A549 (cell line): ENCODE results near the gene FAM219A.

Experiments
- CHD2 ChIP-seq: fragments of 150-350 bp; IDR thresholded peaks from 2 replicates; pipeline ENCODE4 v1.6.1; 2014; ENCODE audit warnings: low read length; ENCODE audit not compliant: partially characterized antibody
- FOSL2 ChIP-seq, 2 experiments: fragments of 450-650 bp in 1 of 2; fragments of >200 bp in 1 of 2; sonication (Bioruptor Twin) in 1 of 2; formaldehyde crosslinking; IDR thresholded peaks; 2 replicates each; pipeline versions ENCODE4 v1.5.0 to v1.6.1; 2016 to 2020; ENCODE audit warnings: mild to moderate bottlenecking in 1 of 2, moderate library complexity in 1 of 2
- HOXA7 ChIP-seq: fragments of 250-450 bp; sonication (Bioruptor Pico); IDR thresholded peaks from 2 replicates; pipeline ENCODE4 v1.5.0; 2020; ENCODE audit warnings: mild to moderate bottlenecking, moderate library complexity
- KDM1A ChIP-seq: fragments of 200-600 bp; sonication (generic); IDR thresholded peaks from 2 replicates; pipeline ENCODE4 v1.6.1; 2016; ENCODE audit warnings: low read depth, mild to moderate bottlenecking
- MYC ChIP-seq: IDR thresholded peaks from 2 replicates; pipeline ENCODE4 v1.6.1; 2012; ENCODE audit warnings: mild to moderate bottlenecking, inconsistent platforms, low read length, improper control_type of control experiment, borderline replicate concordance
- NR3C1 ChIP-seq: fragments of >200 bp; sonication (Bioruptor Twin); formaldehyde crosslinking; IDR thresholded peaks from 3 replicates; pipeline ENCODE4 v1.6.1; 2017
- POLR2A ChIP-seq: IDR thresholded peaks from 2 replicates; pipeline ENCODE4 v1.6.1; 2012; ENCODE audit warnings: mild to moderate bottlenecking, low read length
- POLR2AphosphoS2 ChIP-seq: conservative IDR thresholded peaks from 2 replicates; pipeline ENCODE4 v1.6.1; 2012; ENCODE audit warnings: low read length, improper control_type of control experiment, inconsistent platforms
- RARB ChIP-seq: fragments of 250-450 bp; sonication (Bioruptor Pico); IDR thresholded peaks from 2 replicates; pipeline ENCODE4 v1.8.0; 2021; ENCODE audit warnings: mild to moderate bottlenecking, moderate library complexity
- ZC3H11A ChIP-seq: fragments of 450-650 bp; IDR thresholded peaks from 2 replicates; pipeline ENCODE4 v1.6.1; 2014; ENCODE audit warnings: antibody characterized with exemption, mild to moderate bottlenecking
- TF ChIP-seq, protein P1 (sequence below): IDR thresholded peaks from 2 replicates; pipeline ENCODE4 v1.6.1; 2012
- TF ChIP-seq, protein P2 (sequence below): fragments of >200 bp; sonication (Bioruptor Twin); formaldehyde crosslinking; IDR thresholded peaks from 3 replicates; pipeline ENCODE4 v1.5.1; 2016
- TF ChIP-seq, protein P3 (sequence below): fragments of 250-450 bp; sonication (Bioruptor Pico); IDR thresholded peaks from 2 replicates; pipeline ENCODE4 v1.5.0; 2020; ENCODE audit warnings: low read depth, mild to moderate bottlenecking, moderate library complexity
- TF ChIP-seq, protein P4 (sequence below): IDR thresholded peaks from 2 replicates; pipeline ENCODE4 v1.6.1; 2012

DNA sequence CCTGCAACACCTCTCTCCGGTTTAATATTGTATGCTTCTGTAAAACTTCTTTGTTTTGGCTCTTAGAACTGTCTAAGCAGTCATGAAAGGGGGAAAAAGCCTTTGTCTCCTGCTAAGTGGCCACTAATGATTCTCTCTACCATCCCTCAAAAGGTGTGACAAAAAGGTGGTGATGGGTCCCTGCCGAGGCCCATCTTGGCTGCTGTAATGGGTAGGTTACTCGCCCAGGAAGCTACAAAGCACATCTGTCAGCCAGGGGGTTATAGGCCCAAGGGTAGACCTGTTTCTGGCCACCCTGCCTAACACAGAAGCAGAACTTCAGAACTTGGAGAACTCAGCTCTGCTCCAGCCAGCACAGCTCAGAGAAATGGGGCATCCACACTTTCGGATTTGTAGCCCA, 1.6 kb downstream of the FAM219A start:
- TF ChIP-seq POLR2A (no peak), MYC (no peak), RARB (CRISPR knock-in tag) (no peak), NR3C1 (no peak), HOXA7 (CRISPR knock-in tag) (no peak), POLR2AphosphoS2 (no peak), ZC3H11A (no peak), FOSL2 (IDR thresholded peaks at IDR 0.05) (no peak), FOSL2 (CRISPR knock-in tag; IDR thresholded peaks at IDR 0.05) (no peak), CHD2 (no peak), KDM1A (no peak)
- TF ChIP-seq, protein P1, sequence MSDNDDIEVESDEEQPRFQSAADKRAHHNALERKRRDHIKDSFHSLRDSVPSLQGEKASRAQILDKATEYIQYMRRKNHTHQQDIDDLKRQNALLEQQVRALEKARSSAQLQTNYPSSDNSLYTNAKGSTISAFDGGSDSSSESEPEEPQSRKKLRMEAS = no peak
- TF ChIP-seq, protein P2, sequence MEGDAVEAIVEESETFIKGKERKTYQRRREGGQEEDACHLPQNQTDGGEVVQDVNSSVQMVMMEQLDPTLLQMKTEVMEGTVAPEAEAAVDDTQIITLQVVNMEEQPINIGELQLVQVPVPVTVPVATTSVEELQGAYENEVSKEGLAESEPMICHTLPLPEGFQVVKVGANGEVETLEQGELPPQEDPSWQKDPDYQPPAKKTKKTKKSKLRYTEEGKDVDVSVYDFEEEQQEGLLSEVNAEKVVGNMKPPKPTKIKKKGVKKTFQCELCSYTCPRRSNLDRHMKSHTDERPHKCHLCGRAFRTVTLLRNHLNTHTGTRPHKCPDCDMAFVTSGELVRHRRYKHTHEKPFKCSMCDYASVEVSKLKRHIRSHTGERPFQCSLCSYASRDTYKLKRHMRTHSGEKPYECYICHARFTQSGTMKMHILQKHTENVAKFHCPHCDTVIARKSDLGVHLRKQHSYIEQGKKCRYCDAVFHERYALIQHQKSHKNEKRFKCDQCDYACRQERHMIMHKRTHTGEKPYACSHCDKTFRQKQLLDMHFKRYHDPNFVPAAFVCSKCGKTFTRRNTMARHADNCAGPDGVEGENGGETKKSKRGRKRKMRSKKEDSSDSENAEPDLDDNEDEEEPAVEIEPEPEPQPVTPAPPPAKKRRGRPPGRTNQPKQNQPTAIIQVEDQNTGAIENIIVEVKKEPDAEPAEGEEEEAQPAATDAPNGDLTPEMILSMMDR = no peak
- TF ChIP-seq, protein P3, sequence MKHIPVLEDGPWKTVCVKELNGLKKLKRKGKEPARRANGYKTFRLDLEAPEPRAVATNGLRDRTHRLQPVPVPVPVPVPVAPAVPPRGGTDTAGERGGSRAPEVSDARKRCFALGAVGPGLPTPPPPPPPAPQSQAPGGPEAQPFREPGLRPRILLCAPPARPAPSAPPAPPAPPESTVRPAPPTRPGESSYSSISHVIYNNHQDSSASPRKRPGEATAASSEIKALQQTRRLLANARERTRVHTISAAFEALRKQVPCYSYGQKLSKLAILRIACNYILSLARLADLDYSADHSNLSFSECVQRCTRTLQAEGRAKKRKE (CRISPR knock-in tag) = no peak
- TF ChIP-seq, protein P4, sequence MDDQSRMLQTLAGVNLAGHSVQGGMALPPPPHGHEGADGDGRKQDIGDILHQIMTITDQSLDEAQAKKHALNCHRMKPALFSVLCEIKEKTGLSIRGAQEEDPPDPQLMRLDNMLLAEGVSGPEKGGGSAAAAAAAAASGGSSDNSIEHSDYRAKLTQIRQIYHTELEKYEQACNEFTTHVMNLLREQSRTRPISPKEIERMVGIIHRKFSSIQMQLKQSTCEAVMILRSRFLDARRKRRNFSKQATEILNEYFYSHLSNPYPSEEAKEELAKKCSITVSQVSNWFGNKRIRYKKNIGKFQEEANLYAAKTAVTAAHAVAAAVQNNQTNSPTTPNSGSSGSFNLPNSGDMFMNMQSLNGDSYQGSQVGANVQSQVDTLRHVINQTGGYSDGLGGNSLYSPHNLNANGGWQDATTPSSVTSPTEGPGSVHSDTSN = no peak
